ENCODE measurements around the gene ZNF217. TPM values are rescaled to one million over a fixed set of nuclear protein-coding genes. Genes with fewer than 3 reads are reported as not detected.

The ZNF217 gene
- total RNA-seq, 1 experiment from 2014 or later: 45.6 TPM

GRCh38 chr20:53580376-53581111 lies 13.1 kb downstream of the ZNF217 start:
- ATAC-seq: peak; percentile 10
- TF ChIP-seq EZH2 (IDR thresholded peaks at IDR 0.05; ENCODE audit: low read length, unreplicated experiment) (no peak), CTCF (conservative IDR thresholded peaks at IDR 0.05; ENCODE audit: low read depth, low read length) (peak; percentile 40; the same call in 1 of the 2 replicates)
- no peaks in the 10 kb centered on the region for H3K27me3 ChIP-seq (ENCODE audit: low read length)
- intact Hi-C loops (cut with micrococcal nuclease): loop anchor here (1.0 kb wide), 1 partner anchor 194 kb away; no protein-coding TSS in a partner anchor
- BruUV-seq (replicated peaks): no TSS peak
- H3K4me3 ChIP-seq (ENCODE audit: low read length): peak overlapping the region; percentile 75
- H3K79me2 ChIP-seq (ENCODE audit: low read length): peaks cover 100% of the 10 kb centered on the region
- H3F3A ChIP-seq (ENCODE audit: low read length, unreplicated experiment): peaks cover 22% of the 10 kb centered on the region
- H3K9me2 ChIP-seq (replicated peaks; ENCODE audit: low read length): no peaks in the 10 kb centered on the region
- peak overlapping the region; percentile 85 for H3K9ac ChIP-seq (ENCODE audit: low read length)
- H3K4me1 ChIP-seq (ENCODE audit: insufficient read depth, low read length): peaks cover 75% of the 10 kb centered on the region
- H3K4me2 ChIP-seq (ENCODE audit: low read length): peak overlapping the region; percentile 86
- peak; percentile 70 for DNase-seq
- POLR2A ChIA-PET (ENCODE audit: unreplicated experiment): interaction anchor here (0.6 to 2.2 kb wide), 7 partner anchors 13 to 359 kb away, joined by 3 to 11 read pairs (median 4); partner anchors contain the start of gene ZNF217
- no peak overlapping the region for H2AFZ ChIP-seq (ENCODE audit: low read length)
- peaks cover 60% of the 10 kb centered on the region for H3K36me3 ChIP-seq (ENCODE audit: low read depth, low read length)
- CTCF ChIA-PET: interaction anchor here (0.6 to 1.5 kb wide), 4 partner anchors 14 to 456 kb away, joined by 3 to 5 read pairs (median 4); partner anchors contain the start of gene ZNF217
- no peaks in the 10 kb centered on the region for H3K9me3 ChIP-seq (ENCODE audit: low read length)
- peaks cover 28% of the 10 kb centered on the region for H4K20me1 ChIP-seq (ENCODE audit: low read length)
- peak overlapping the region; percentile 88 for H3K27ac ChIP-seq (ENCODE audit: low read length)

- Histone ChIP-seq H4K20me1 (ENCODE audit: low read length) (peaks cover 34% of the 10 kb centered on the region), H3K4me1 (ENCODE audit: insufficient read depth, low read length) (peaks cover 68% of the 10 kb centered on the region), H3K36me3 (ENCODE audit: low read depth, low read length) (peaks cover 68% of the 10 kb centered on the region), H3F3A (ENCODE audit: low read length, unreplicated experiment) (peaks cover 22% of the 10 kb centered on the region), H3K79me2 (ENCODE audit: low read length) (peaks cover 100% of the 10 kb centered on the region), H3K9ac (ENCODE audit: low read length) (peak overlapping the region; percentile 85), H3K9me3 (ENCODE audit: low read length) (no peaks in the 10 kb centered on the region), H3K27me3 (ENCODE audit: low read length) (no peaks in the 10 kb centered on the region), H2AFZ (ENCODE audit: low read length) (no peak overlapping the region), H3K4me3 (ENCODE audit: low read length) (peak overlapping the region; percentile 75), H3K27ac (ENCODE audit: low read length) (peak overlapping the region; percentile 88), H3K4me2 (ENCODE audit: low read length) (peak overlapping the region; percentile 86), H3K9me2 (replicated peaks; ENCODE audit: low read length) (no peaks in the 10 kb centered on the region)
- peak; percentile 25; the same call in 1 of the 2 replicates for TF ChIP-seq CTCF (conservative IDR thresholded peaks at IDR 0.05; ENCODE audit: low read depth, low read length)
- TF ChIP-seq EZH2 (IDR thresholded peaks at IDR 0.05; ENCODE audit: low read length, unreplicated experiment): no peak
- ChIA-PET CTCF (interaction anchor here (0.6 to 1.5 kb wide), 7 partner anchors 14 to 360 kb away, joined by 3 to 5 read pairs (median 3); partner anchors contain the start of gene ZNF217), POLR2A (ENCODE audit: unreplicated experiment) (interaction anchor here (0.6 to 2.2 kb wide), 13 partner anchors 14 to 361 kb away, joined by 3 to 11 read pairs (median 4); partner anchors contain the start of gene ZNF217)
- ATAC-seq: peak; percentile 46
- DNase-seq: peak; percentile 99
- TSS peak; percentile 65 for BruUV-seq (replicated peaks)
- intact Hi-C loops (cut with micrococcal nuclease): loop anchor here (1.0 to 10.0 kb wide), 12 partner anchors 12 to 625 kb away; partner anchors contain the start of gene PFDN4
These were observed 13.9 kb downstream of the ZNF217 start for GRCh38 chr20:53579581-53580375.

All from PC-3 (cell line).